MCF 10A (cell line): ENCODE data around the gene CPT1B. TPM values are rescaled to one million over a fixed set of nuclear protein-coding genes. Genes with fewer than 3 reads are reported as not detected.

Experiments used
- BruUV-seq: library from RNA; stranded (reverse); fragments of 400-500 nt; replicated peaks from 2 replicates; lab custom pipeline; 2021; lab: Mats Ljungman, UMichigan
- CTCF ChIA-PET: fragments of 300-600 bp; sonication (Branson Sonifier 250); formaldehyde crosslinking; extraction: SDS; loops from one replicate; lab custom pipeline; 2021; ENCODE audit warnings: antibody characterized with exemption, inconsistent platforms; lab: Yijun Ruan, JAX
- POLR2A ChIA-PET: fragments of 300-600, 350-650 bp; sonication (Branson Sonifier 250); formaldehyde crosslinking; extraction: SDS; loops from one replicate; lab custom pipeline; 2020; ENCODE audit warnings: antibody characterized with exemption, inconsistent platforms; lab: Yijun Ruan, JAX
- DNase-seq: peaks from one replicate; pipeline ENCODE4 v3.0.0-alpha.2; 2018; ENCODE audit not compliant: unreplicated experiment
- H3K27ac Mint-ChIP-seq: one replicate; pipeline ENCODE4 v1.8.0; 2022; ENCODE audit warnings: mild to moderate bottlenecking, low read depth, mixed read lengths; ENCODE audit not compliant: unreplicated experiment
- H3K27me3 Mint-ChIP-seq: one replicate; pipeline ENCODE4 v1.8.0; 2022; ENCODE audit warnings: mixed read lengths; ENCODE audit not compliant: insufficient read depth, unreplicated experiment
- H3K36me3 Mint-ChIP-seq: one replicate; pipeline ENCODE4 v1.8.0; 2022; ENCODE audit warnings: mild to moderate bottlenecking, moderate library complexity, mixed read lengths; ENCODE audit not compliant: insufficient read depth, unreplicated experiment
- H3K4me1 Mint-ChIP-seq: one replicate; pipeline ENCODE4 v1.8.0; 2022; ENCODE audit warnings: mixed read lengths; ENCODE audit not compliant: insufficient read depth, unreplicated experiment
- H3K4me3 Mint-ChIP-seq: one replicate; pipeline ENCODE4 v1.8.0; 2022; ENCODE audit warnings: mild to moderate bottlenecking, moderate library complexity, mixed read lengths; ENCODE audit not compliant: unreplicated experiment
- H3K9me3 Mint-ChIP-seq: one replicate; pipeline ENCODE4 v1.8.0; 2022; ENCODE audit warnings: mixed read lengths; ENCODE audit not compliant: unreplicated experiment
- CTCF ChIP-seq: fragments of 200-600 bp; IDR thresholded peaks from one replicate; pipeline ENCODE4 v1.8.0; 2022; ENCODE audit warnings: antibody characterized with exemption, mild to moderate bottlenecking; ENCODE audit not compliant: unreplicated experiment
- intact Hi-C: fragments of 100-400 bp; cut with micrococcal nuclease; formaldehyde crosslinking; loops from 2 replicates; pipeline ENCODE4 v1.14.1; 2022
- total RNA-seq: library from RNA; stranded (reverse); gene quantifications from 2 replicates; pipeline ENCODE4 v1.2.3, GENCODE V29; 2022

CPT1B gene
- total RNA-seq, 1 experiment from 2014 or later = 52.2 TPM

GRCh38 chr22:50529416-50529896, 48.8 kb downstream of the CPT1B start:
- no peaks in the 10 kb centered on the region for H3K27me3 Mint-ChIP-seq
- H3K27ac Mint-ChIP-seq = no peak overlapping the region
- ChIA-PET CTCF (interaction anchor here (0.6 to 1.7 kb wide), 4 partner anchors 33 to 381 kb away, joined by 3 to 7 read pairs (median 4); partner anchors contain the start of gene SYCE3), POLR2A (interaction anchor here (0.6 to 7.1 kb wide), 12 partner anchors 10 to 99 kb away, joined by 3 to 170 read pairs (median 9); partner anchors contain the start of genes ARSA, CHKB, KLHDC7B and LMF2)
- no peak for TF ChIP-seq CTCF
- peaks cover 28% of the 10 kb centered on the region for H3K4me1 Mint-ChIP-seq
- intact Hi-C loops = loop anchor here (5.0 kb wide), 1 partner anchor 53 kb away; the partner anchor contains the start of gene CHKB
- BruUV-seq = TSS peak; percentile 29
- no peak for DNase-seq
- peak overlapping the region; percentile 85 for H3K4me3 Mint-ChIP-seq
- peaks cover 52% of the 10 kb centered on the region for H3K36me3 Mint-ChIP-seq
- no peaks in the 10 kb centered on the region for H3K9me3 Mint-ChIP-seq

- H3K27ac Mint-ChIP-seq = no peak overlapping the region
- intact Hi-C loops = loop anchor here (5.0 kb wide), 1 partner anchor 53 kb away; the partner anchor contains the start of gene CHKB
- TF ChIP-seq CTCF = no peak
- H3K27me3 Mint-ChIP-seq = no peaks in the 10 kb centered on the region
- H3K36me3 Mint-ChIP-seq = peaks cover 57% of the 10 kb centered on the region
- peak overlapping the region; percentile 85 for H3K4me3 Mint-ChIP-seq
- peak; percentile 12 for DNase-seq
- POLR2A ChIA-PET = interaction anchor here (0.7 to 7.1 kb wide), 9 partner anchors 10 to 96 kb away, joined by 3 to 170 read pairs (median 5); partner anchors contain the start of genes CHKB, LMF2, NCAPH2 and SYCE3
- peaks cover 30% of the 10 kb centered on the region for H3K4me1 Mint-ChIP-seq
- H3K9me3 Mint-ChIP-seq = no peaks in the 10 kb centered on the region
- BruUV-seq = no TSS peak
- CTCF ChIA-PET = interaction anchor here (0.6 to 1.7 kb wide), 6 partner anchors 26 to 380 kb away, joined by 3 to 7 read pairs (median 4); partner anchors contain the start of gene SYCE3
Observed at GRCh38 chr22:50528682-50529415, 49.4 kb downstream of the CPT1B start.

GRCh38 chr22:50527921-50528681, 50.1 kb downstream of the CPT1B start:
- no peak for TF ChIP-seq CTCF
- peaks cover 61% of the 10 kb centered on the region for H3K36me3 Mint-ChIP-seq
- no peak for DNase-seq
- intact Hi-C loops = loop anchor here (5.0 kb wide), 1 partner anchor 54 kb away; the partner anchor contains the start of gene CHKB
- H3K27me3 Mint-ChIP-seq = no peaks in the 10 kb centered on the region
- H3K4me1 Mint-ChIP-seq = peaks cover 26% of the 10 kb centered on the region
- ChIA-PET POLR2A (interaction anchor here (0.7 to 7.1 kb wide), 9 partner anchors 11 to 96 kb away, joined by 3 to 170 read pairs (median 5); partner anchors contain the start of genes CHKB, LMF2, NCAPH2 and SYCE3), CTCF (interaction anchor here (0.6 to 1.7 kb wide), 8 partner anchors 10 to 371 kb away, joined by 3 to 7 read pairs (median 4); partner anchors contain the start of gene SYCE3)
- peak overlapping the region; percentile 85 for H3K4me3 Mint-ChIP-seq
- TSS peak; percentile 7 for BruUV-seq
- no peak overlapping the region for H3K27ac Mint-ChIP-seq
- no peaks in the 10 kb centered on the region for H3K9me3 Mint-ChIP-seq
